Right lobe of liver (tissue), 6 donors: ENCODE measurements around the gene CXCR6. TPM values are rescaled to one million over a fixed set of nuclear protein-coding genes. Genes with fewer than 3 reads are reported as not detected.

Experiments
- ATAC-seq, 4 donors: fragments of 200-7000 bp; cut with Tn5 transposase; one replicate each; pipeline ENCODE4 v1.9.1; 2020; ENCODE audit warnings: mild to moderate bottlenecking in 4 of 4, moderate library complexity in 4 of 4
- DNase-seq, 3 donors: peaks; one replicate each; pipeline ENCODE4 v3.0.0-alpha.2; 2020
- H3K27ac ChIP-seq, 3 donors: fragments of 200-600 bp; one replicate each; pipeline ENCODE4 v1.8.0; 2022
- H3K27me3 ChIP-seq, 2 donors: fragments of 200-600 bp; one replicate each; pipeline ENCODE4 v1.8.0; 2022
- H3K36me3 ChIP-seq, 4 donors: fragments of 200-600 bp; sonication (generic) in 1 of 4; one replicate each; pipeline versions ENCODE4 v1.5.1 to v1.8.0; 2017 to 2022; ENCODE audit warnings: control low read depth in 1 of 4
- H3K4me1 ChIP-seq, 4 donors: fragments of 200-600 bp; sonication (generic) in 1 of 4; one replicate each; pipeline versions ENCODE4 v1.5.1 to v1.8.0; 2017 to 2022; ENCODE audit warnings: control low read depth in 1 of 4
- H3K4me3 ChIP-seq, 3 donors: fragments of 200-600 bp; one replicate each; pipeline ENCODE4 v1.8.0; 2022
- H3K9me3 ChIP-seq, 4 donors: fragments of 200-600 bp; sonication (generic) in 1 of 4; one replicate each; pipeline versions ENCODE4 v1.5.1 to v1.8.0; 2017 to 2022; ENCODE audit warnings: control low read depth in 1 of 4
- POLR2A ChIP-seq: fragments of 450-650 bp; IDR thresholded peaks from one replicate; pipeline ENCODE4 v1.6.1; 2017; ENCODE audit warnings: antibody characterized with exemption, mild to moderate bottlenecking
- WGBS: methylation state at CpG from one replicate; pipeline ENCODE4 v1.1.6; 2018; ENCODE audit warnings: low coverage, low lambda C conversion rate; ENCODE audit not compliant: insufficient coverage; ENCODE audit errors: missing lambda C conversion rate; 5-methylcytosine and 5-hydroxymethylcytosine counted together
- intact Hi-C, 2 donors: fragments of 100-400 bp; cut with DNase I; formaldehyde crosslinking; loops; one replicate each; pipeline versions ENCODE4 v1.11.2 to v1.14.1; 2022
- total RNA-seq, 6 experiments: library from RNA; depleted of rRNA in 2 of 6; stranded (reverse); fragments of >200 nt in 2 of 6; fragmentation: NEBNext Ultra II Directional in 3 of 6; extraction: Animal tissue kit (Norgen Biotek cat#: 25700) in 3 of 6; gene quantifications; one replicate each; pipeline versions ENCODE4 v1.1.0 to v1.2.4, GENCODE V29; 2016 to 2023
- TF ChIP-seq, protein P1 (sequence below), 4 donors: fragments of 200-600 bp in 3 of 4; fragments of 450-650 bp in 1 of 4; IDR thresholded peaks; one replicate each; pipeline versions ENCODE4 v1.5.1 to v1.8.0; 2016 to 2022; ENCODE audit warnings: antibody characterized with exemption in 4 of 4, mild to moderate bottlenecking in 2 of 4
- donor health status: DM: no; HTN: yes; CAD: no.
- donor health status: DM: no; HTN: no; CAD: no.
- donor health status: DM: no; HTN: no; CAD: no.
- donor health status: DM: no; HTN: yes; CAD: no.
- donor health status: DM: no; HTN: yes; CAD: no.

Gene CXCR6
- total RNA-seq, 6 experiments from 2014 or later = 0.37 to 1.4 (median 0.76) TPM; not detected in 1

DNA sequence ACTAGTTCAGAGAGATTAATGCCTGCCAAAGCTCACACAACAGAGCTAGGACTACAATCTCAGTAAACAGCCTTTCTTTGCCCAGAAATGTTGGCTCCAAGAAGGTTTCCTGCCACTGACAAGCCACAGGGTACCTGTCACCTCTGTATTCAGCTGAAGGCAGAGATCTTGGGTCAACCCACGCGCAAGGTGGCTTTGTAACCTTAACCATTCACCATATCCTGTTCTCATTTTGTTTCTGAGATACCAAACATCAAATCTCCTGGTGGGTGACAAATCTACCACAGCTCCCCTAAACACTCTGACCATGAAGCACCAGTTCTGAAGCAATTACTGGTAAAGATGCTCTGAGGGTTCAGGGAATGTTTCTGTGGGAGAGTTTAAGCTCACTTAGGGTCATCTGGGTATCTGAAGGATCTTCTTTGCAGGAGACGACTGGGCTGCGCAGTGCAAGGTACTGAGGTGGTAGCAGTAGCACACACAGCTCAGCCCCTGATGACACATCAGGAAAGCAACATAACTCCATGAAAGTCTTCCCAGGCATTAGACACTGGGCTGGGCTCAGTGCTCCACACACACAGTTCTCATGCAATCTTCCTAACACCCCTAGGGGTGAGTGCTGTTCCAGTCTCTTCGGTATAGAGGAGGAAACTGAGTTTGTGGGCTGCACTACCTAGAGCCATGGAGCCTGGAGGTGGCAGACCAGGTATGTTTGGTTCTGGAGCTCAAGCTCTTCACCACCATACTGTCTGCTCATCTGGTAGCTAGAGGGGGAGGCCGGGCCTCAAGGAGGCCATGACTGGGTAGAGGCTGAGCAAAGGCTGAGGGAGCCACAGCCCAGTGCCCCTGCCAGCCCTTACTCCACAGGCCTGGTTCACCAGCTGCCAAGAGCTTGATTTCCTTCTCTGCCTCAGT is 7.7 kb downstream of the CXCR6 start:
- DNase-seq (no peak), ATAC-seq (peak in 1 of 4 donors; percentile 38)
- H3K27ac ChIP-seq = no peak overlapping the region
- WGBS = no CpG with 5 or more reads among the region's 6 CpGs
- H3K36me3 ChIP-seq = peaks cover 4 to 83% (median 25%) of the 10 kb centered on the region in 4 donors
- TF ChIP-seq, protein P1, sequence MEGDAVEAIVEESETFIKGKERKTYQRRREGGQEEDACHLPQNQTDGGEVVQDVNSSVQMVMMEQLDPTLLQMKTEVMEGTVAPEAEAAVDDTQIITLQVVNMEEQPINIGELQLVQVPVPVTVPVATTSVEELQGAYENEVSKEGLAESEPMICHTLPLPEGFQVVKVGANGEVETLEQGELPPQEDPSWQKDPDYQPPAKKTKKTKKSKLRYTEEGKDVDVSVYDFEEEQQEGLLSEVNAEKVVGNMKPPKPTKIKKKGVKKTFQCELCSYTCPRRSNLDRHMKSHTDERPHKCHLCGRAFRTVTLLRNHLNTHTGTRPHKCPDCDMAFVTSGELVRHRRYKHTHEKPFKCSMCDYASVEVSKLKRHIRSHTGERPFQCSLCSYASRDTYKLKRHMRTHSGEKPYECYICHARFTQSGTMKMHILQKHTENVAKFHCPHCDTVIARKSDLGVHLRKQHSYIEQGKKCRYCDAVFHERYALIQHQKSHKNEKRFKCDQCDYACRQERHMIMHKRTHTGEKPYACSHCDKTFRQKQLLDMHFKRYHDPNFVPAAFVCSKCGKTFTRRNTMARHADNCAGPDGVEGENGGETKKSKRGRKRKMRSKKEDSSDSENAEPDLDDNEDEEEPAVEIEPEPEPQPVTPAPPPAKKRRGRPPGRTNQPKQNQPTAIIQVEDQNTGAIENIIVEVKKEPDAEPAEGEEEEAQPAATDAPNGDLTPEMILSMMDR (IDR thresholded peaks at IDR 0.05) = no peak
- H3K4me3 ChIP-seq = no peak overlapping the region
- intact Hi-C loops = no loop called here
- peaks cover 0 to 5% (median 0%) of the 10 kb centered on the region in 4 donors for H3K4me1 ChIP-seq
- no peaks in the 10 kb centered on the region for H3K27me3 ChIP-seq
- no peaks in the 10 kb centered on the region for H3K9me3 ChIP-seq

DNA sequence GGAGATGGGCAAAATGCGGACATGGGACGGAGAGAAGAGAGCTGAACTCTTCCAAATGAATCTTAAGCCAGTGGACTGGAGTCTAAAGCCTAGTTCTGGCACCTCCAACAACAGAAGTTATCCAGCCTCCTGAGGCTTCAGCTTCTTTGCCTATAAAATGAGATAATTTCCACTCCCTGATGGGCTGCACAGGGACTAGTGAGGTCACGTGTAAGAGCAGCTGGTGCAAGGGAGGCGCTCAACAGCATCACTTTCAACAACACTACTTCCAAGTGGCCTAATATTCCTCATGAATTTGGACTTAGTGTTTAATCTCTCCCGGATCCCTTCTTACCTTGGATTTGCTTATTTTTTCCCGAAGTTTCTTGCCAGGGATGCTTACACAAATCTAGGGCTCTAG is 8.7 kb downstream of the CXCR6 start:
- H3K36me3 ChIP-seq = peaks cover 4 to 83% (median 26%) of the 10 kb centered on the region in 4 donors
- no peaks in the 10 kb centered on the region for H3K27me3 ChIP-seq
- intact Hi-C loops = no loop called here
- H3K9me3 ChIP-seq = no peaks in the 10 kb centered on the region
- no peak overlapping the region for H3K27ac ChIP-seq
- no peak for DNase-seq
- WGBS = 88% methylated on average over 2 of the region's 6 CpGs
- H3K4me3 ChIP-seq = no peak overlapping the region
- peaks cover 0 to 5% (median 0%) of the 10 kb centered on the region in 4 donors for H3K4me1 ChIP-seq
- no peak for ATAC-seq
- no peak for TF ChIP-seq POLR2A
- TF ChIP-seq, protein P1 (IDR thresholded peaks at IDR 0.05) = no peak

DNA sequence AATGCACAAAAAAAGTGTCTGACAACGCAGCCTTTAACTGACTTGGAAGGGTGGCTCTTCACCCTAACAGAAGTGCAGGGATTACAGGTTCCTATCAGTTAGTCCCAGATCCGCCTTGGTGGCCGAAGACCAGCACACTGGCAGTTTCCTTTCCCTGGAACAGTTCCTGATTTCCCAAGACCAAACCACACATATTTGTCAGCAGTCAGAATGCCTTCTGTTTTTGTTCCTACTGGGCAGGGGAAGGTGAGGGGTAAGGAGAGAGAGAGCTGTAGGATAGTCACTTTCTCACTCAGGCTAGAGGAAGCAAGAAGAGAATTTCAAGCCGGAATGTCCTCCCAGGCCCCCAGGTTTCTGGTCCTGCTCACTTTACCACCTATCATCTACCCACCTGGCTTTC is 9.2 kb downstream of the CXCR6 start:
- no peaks in the 10 kb centered on the region for H3K9me3 ChIP-seq
- peaks cover 0 to 5% (median 0%) of the 10 kb centered on the region in 4 donors for H3K4me1 ChIP-seq
- no peaks in the 10 kb centered on the region for H3K27me3 ChIP-seq
- intact Hi-C loops = no loop called here
- H3K36me3 ChIP-seq = peaks cover 4 to 83% (median 22%) of the 10 kb centered on the region in 4 donors
- no peak for DNase-seq
- WGBS = 65% methylated on average over 3 of the region's 4 CpGs
- no peak overlapping the region for H3K27ac ChIP-seq
- TF ChIP-seq, protein P1 (IDR thresholded peaks at IDR 0.05) = no peak
- no peak for TF ChIP-seq POLR2A
- peak in 1 of 4 donors; percentile 49 for ATAC-seq
- H3K4me3 ChIP-seq = no peak overlapping the region

DNA sequence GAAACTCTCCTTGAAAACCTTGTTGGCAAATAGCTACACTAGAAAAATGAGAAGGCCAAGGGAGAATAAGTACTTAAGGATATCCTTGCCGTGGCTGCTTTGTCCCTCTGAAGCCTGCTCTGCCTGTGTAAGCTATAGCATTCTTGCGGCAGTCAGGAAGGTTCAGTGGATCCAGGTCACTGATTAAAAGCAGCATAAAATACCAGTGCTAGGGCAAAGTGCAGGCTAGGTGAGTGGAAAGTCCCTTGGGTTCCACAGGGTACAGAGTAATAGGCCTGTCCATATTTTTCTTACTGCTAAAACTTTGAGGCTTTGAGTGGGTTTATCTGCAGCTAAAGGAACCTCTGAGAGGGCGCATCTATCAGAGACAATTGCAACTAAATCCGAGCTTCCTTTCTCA is 10.3 kb downstream of the CXCR6 start:
- TF ChIP-seq, protein P1 (IDR thresholded peaks at IDR 0.05) = no peak
- TF ChIP-seq POLR2A = no peak
- H3K4me1 ChIP-seq = peaks cover 0 to 5% (median 0%) of the 10 kb centered on the region in 4 donors
- H3K36me3 ChIP-seq = peaks cover 4 to 84% (median 24%) of the 10 kb centered on the region in 4 donors
- DNase-seq (no peak), ATAC-seq (peak; percentile 83 to 95 (median 88))
- H3K4me3 ChIP-seq = no peak overlapping the region
- H3K27ac ChIP-seq = no peak overlapping the region
- no peaks in the 10 kb centered on the region for H3K27me3 ChIP-seq
- 63% methylated on average over 4 of the region's 4 CpGs for WGBS
- no peaks in the 10 kb centered on the region for H3K9me3 ChIP-seq
- intact Hi-C loops = no loop called here
